K562 (cell line): Measurements from ENCODE around the gene DNMBP. TPM values are rescaled to one million over a fixed set of nuclear protein-coding genes. Genes with fewer than 3 reads are reported as not detected.
"Not testable (repeated sequence)": the region's sequence is repeated elsewhere in the genome, so short reads cannot be mapped to it uniquely, and the experiment has no call there.

Experiments
- ATAC-seq: fragments of 200-7000 bp; cut with Tn5 transposase; 3 replicates; pipeline ENCODE4 v1.9.1; 2020; ENCODE audit warnings: moderate library complexity
- BruUV-seq: library from RNA; stranded (reverse); fragments of 400-500 nt; replicated peaks from 2 replicates; lab custom pipeline; 2021; lab: Mats Ljungman, UMichigan
- CTCF ChIA-PET: fragments of 300-600 bp; formaldehyde crosslinking; extraction: SDS; loops from one replicate; lab custom pipeline; 2021; ENCODE audit warnings: low intra/inter-chr PET ratio; lab: Yijun Ruan, JAX
- POLR2A ChIA-PET: fragments of 300-600, 350-650 bp; sonication (Branson Sonifier 250); formaldehyde crosslinking; extraction: SDS; loops from one replicate; lab custom pipeline; 2021; ENCODE audit warnings: antibody characterized with exemption, inconsistent platforms; lab: Yijun Ruan, JAX
- DNase-seq, 4 experiments: peaks; one replicate each; pipeline versions ENCODE4 v3.0.0 to v3.0.0-alpha.2; 2011 to 2018; ENCODE audit warnings: low spot score in 3 of 4, mixed read lengths in 3 of 4; ENCODE audit errors: extremely low read depth in 1 of 4
- FAIRE-seq: peaks from 2 replicates; lab custom pipeline; 2011; peaks lifted over from hg19 to GRCh38; lab: Jason Lieb, UNC
- H2AFZ ChIP-seq: 2 replicates; pipeline ENCODE4 v1.6.0; 2011; ENCODE audit warnings: low read depth, low read length, control low read depth, inconsistent platforms
- H3K27ac ChIP-seq: fragments of 200-600 bp; 3 replicates; pipeline ENCODE4 v1.8.0; 2011; ENCODE audit warnings: low read depth, mild to moderate bottlenecking, control low read depth, inconsistent platforms, low read length, moderate library complexity, mixed read lengths; ENCODE audit errors: extremely low read depth
- H3K27me3 ChIP-seq, 2 experiments: fragments of 300-600 bp in 1 of 2; 2 replicates in 1 of 2; 3 replicates in 1 of 2; pipeline versions ENCODE4 v1.6.0 to v1.8.0; 2011; ENCODE audit warnings: inconsistent platforms in 2 of 2, low read length in 2 of 2, mild to moderate bottlenecking in 1 of 2, mixed read lengths in 1 of 2, moderate library complexity in 1 of 2; ENCODE audit not compliant: control insufficient read depth in 2 of 2, insufficient read depth in 2 of 2
- H3K36me3 ChIP-seq: fragments of 300-600 bp; 3 replicates; pipeline ENCODE4 v1.8.0; 2011; ENCODE audit warnings: mild to moderate bottlenecking, low read length, inconsistent platforms; ENCODE audit not compliant: control insufficient read depth, insufficient read depth
- H3K4me1 ChIP-seq, 2 experiments: fragments of 200-600 bp in 1 of 2; replicated peaks in 1 of 2; 2 replicates in 1 of 2; 3 replicates in 1 of 2; pipeline versions ENCODE4 v1.5.1 to v1.8.0; 2011; ENCODE audit warnings: inconsistent platforms in 2 of 2, low read length in 2 of 2, mild to moderate bottlenecking in 1 of 2, mixed read lengths in 1 of 2, moderate library complexity in 1 of 2; ENCODE audit not compliant: control insufficient read depth in 2 of 2, insufficient read depth in 2 of 2
- H3K4me2 ChIP-seq: 2 replicates; pipeline ENCODE4 v1.6.1; 2011; ENCODE audit warnings: low read length, control low read depth, inconsistent platforms, mixed read lengths; ENCODE audit not compliant: insufficient read depth
- H3K4me3 ChIP-seq: fragments of 200-600 bp; sonication (generic), shearing (Covaris generic); 2 replicates; pipeline ENCODE4 v1.5.1; 2016; ENCODE audit warnings: control low read depth, inconsistent platforms
- H3K79me2 ChIP-seq: fragments of 200-600 bp; 3 replicates; pipeline ENCODE4 v1.8.0; 2011; ENCODE audit warnings: low read length, inconsistent platforms; ENCODE audit not compliant: control insufficient read depth, insufficient read depth
- H3K9ac ChIP-seq, 2 experiments: 2 replicates each; pipeline versions ENCODE4 v1.6.0 to v1.6.1; 2011; ENCODE audit warnings: low read depth in 2 of 2, low read length in 2 of 2, control low read depth in 1 of 2, inconsistent platforms in 1 of 2, mild to moderate bottlenecking in 1 of 2, mixed read lengths in 1 of 2; ENCODE audit not compliant: insufficient read depth in 1 of 2
- H3K9me1 ChIP-seq: one replicate; pipeline ENCODE4 v1.6.0; 2011; ENCODE audit warnings: inconsistent platforms, mild to moderate bottlenecking, low read length, moderate library complexity; ENCODE audit not compliant: control insufficient read depth, insufficient read depth
- H3K9me3 ChIP-seq: replicated peaks from 2 replicates; pipeline ENCODE4 v1.5.1; 2011; ENCODE audit warnings: low read depth, low read length, inconsistent platforms; ENCODE audit not compliant: control insufficient read depth, insufficient read depth
- H4K20me1 ChIP-seq: replicated peaks from 2 replicates; pipeline ENCODE4 v1.6.1; 2011; ENCODE audit warnings: low read length, inconsistent platforms, mixed read lengths; ENCODE audit not compliant: control insufficient read depth, insufficient read depth
- IRF2 ChIP-seq: sonication (generic); formaldehyde crosslinking; IDR thresholded peaks from 2 replicates; pipeline ENCODE4 v1.8.1; 2022; ENCODE audit warnings: mild to moderate bottlenecking, missing genetic modification reagents
- RFX1 ChIP-seq: fragments of 450-650 bp; IDR thresholded peaks from 2 replicates; pipeline ENCODE4 v1.6.1; 2016; ENCODE audit warnings: mild to moderate bottlenecking, moderate library complexity
- WGBS: fragments of 100-300 bp; shearing (Covaris generic); methylation state at CpG from one replicate; pipeline ENCODE4 v1.1.6; 2016; ENCODE audit warnings: low coverage, mixed read lengths; ENCODE audit not compliant: insufficient coverage; ENCODE audit errors: missing lambda C conversion rate; 5-methylcytosine and 5-hydroxymethylcytosine counted together
- in situ Hi-C: fragments of 300-500 bp; cut with MboI; formaldehyde crosslinking; loops from 4 replicates; pipeline ENCODE4 v1.15.0; 2018; ENCODE audit warnings: inconsistent platforms, mixed read lengths
- intact Hi-C: fragments of 100-400 bp; cut with micrococcal nuclease; formaldehyde crosslinking; loops from 2 replicates; pipeline ENCODE4 v1.14.2; 2022
- polyA plus RNA-seq, 8 experiments: library from polyadenylated mRNA; depleted of rRNA in 4 of 8; stranded (reverse) in 5 of 8; unstranded in 3 of 8; fragments of >200 nt; fragmentation: Nextera tagmentation in 2 of 8; fragmentation: Illumina TruSeq in 1 of 8; extraction: Ambion mirVana in 2 of 8; extraction: Trizol in 1 of 8; gene quantifications; 2 replicates each; pipeline versions ENCODE4 v1.2.1 to v1.2.3, GENCODE V29; 2011 to 2014; ENCODE audit warnings: inconsistent platforms in 1 of 8, missing spikeins in 1 of 8
- total RNA-seq, 7 experiments: library from RNA; depleted of rRNA in 6 of 7; stranded (reverse); fragments of >200 nt in 6 of 7; fragmentation: Illumina TruSeq in 2 of 7; extraction: Trizol in 2 of 7; gene quantifications; 2 replicates each; pipeline versions ENCODE4 v1.2.1 to v1.2.3, GENCODE V29; 2011 to 2021; ENCODE audit warnings: low replicate concordance in 1 of 7
- TF ChIP-seq, protein P1 (sequence below), 2 experiments: fragments of 250-450 bp in 1 of 2; fragments of 450-650 bp in 1 of 2; sonication (Bioruptor Pico) in 1 of 2; IDR thresholded peaks; 2 replicates each; pipeline versions ENCODE4 v1.6.1 to v1.8.0; 2016 to 2021; ENCODE audit warnings: mild to moderate bottlenecking in 2 of 2, moderate library complexity in 2 of 2, missing compliant biosample characterization in 1 of 2, missing genetic modification characterization in 1 of 2
- TF ChIP-seq, protein P2 (sequence below): fragments of 200-400 bp; formaldehyde crosslinking; IDR thresholded peaks from 2 replicates; pipeline ENCODE4 v1.6.1; 2017; ENCODE audit warnings: mild to moderate bottlenecking, low read depth, low read length, moderate library complexity

DNMBP gene
- total and polyA plus RNA-seq, 9 of the 15 experiments (the other 6 are each of a cell fraction or from before 2014, with no cell fraction given), result 0.83 to 3.7 (median 2.2) TPM

- TF ChIP-seq, protein P1, sequence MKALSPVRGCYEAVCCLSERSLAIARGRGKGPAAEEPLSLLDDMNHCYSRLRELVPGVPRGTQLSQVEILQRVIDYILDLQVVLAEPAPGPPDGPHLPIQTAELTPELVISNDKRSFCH (CRISPR knock-in tag; IDR thresholded peaks at IDR 0.05), result no peak
- TF ChIP-seq, protein P1 (tag; IDR thresholded peaks at IDR 0.05), result no peak
- TF ChIP-seq RFX1 (no peak), IRF2 (CRISPR knock-in tag) (no peak)
- TF ChIP-seq, protein P2, sequence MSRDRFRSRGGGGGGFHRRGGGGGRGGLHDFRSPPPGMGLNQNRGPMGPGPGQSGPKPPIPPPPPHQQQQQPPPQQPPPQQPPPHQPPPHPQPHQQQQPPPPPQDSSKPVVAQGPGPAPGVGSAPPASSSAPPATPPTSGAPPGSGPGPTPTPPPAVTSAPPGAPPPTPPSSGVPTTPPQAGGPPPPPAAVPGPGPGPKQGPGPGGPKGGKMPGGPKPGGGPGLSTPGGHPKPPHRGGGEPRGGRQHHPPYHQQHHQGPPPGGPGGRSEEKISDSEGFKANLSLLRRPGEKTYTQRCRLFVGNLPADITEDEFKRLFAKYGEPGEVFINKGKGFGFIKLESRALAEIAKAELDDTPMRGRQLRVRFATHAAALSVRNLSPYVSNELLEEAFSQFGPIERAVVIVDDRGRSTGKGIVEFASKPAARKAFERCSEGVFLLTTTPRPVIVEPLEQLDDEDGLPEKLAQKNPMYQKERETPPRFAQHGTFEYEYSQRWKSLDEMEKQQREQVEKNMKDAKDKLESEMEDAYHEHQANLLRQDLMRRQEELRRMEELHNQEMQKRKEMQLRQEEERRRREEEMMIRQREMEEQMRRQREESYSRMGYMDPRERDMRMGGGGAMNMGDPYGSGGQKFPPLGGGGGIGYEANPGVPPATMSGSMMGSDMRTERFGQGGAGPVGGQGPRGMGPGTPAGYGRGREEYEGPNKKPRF, result no peak
- TF ChIP-seq, all 486 proteins: peak for 0
These were observed 72.1 kb downstream of the DNMBP start (continued) for GRCh38 chr10:99937630-99938029.

GRCh38 chr10:99932203-99932957 is 77.4 kb downstream of the DNMBP start:
- BruUV-seq, FAIRE-seq, DNase-seq, CTCF ChIA-PET, H3K9me1 ChIP-seq, H3K4me1 ChIP-seq, H4K20me1 ChIP-seq, H3K9me3 ChIP-seq, H3K4me3 ChIP-seq, H2AFZ ChIP-seq, in situ Hi-C loops, H3K27me3 ChIP-seq, intact Hi-C loops, H3K9ac ChIP-seq, H3K36me3 ChIP-seq, ATAC-seq, POLR2A ChIA-PET, H3K4me2 ChIP-seq, H3K79me2 ChIP-seq, H3K27ac ChIP-seq: not testable (repeated sequence)
- 88% methylated on average over 1 of the region's 7 CpGs for WGBS
